DOHH2 (cell line): Measurements from ENCODE around the gene PHRF1.

Experiments used
- H3F3A ChIP-seq: fragments of 200-600 bp; sonication (generic), shearing (Covaris generic); 2 replicates; pipeline ENCODE4 v1.6.0; 2016; ENCODE audit warnings: antibody characterized with exemption, mild to moderate bottlenecking; ENCODE audit not compliant: control insufficient read depth, insufficient read depth
- H3K27ac ChIP-seq: fragments of 200-600 bp; sonication (generic); 2 replicates; pipeline ENCODE4 v1.5.1; 2014; ENCODE audit warnings: low read depth, mild to moderate bottlenecking, low read length, moderate library complexity
- H3K27me3 ChIP-seq: fragments of 200-600 bp; sonication (generic); 2 replicates; pipeline ENCODE4 v1.6.1; 2014; ENCODE audit warnings: mild to moderate bottlenecking, low read length, mixed read lengths; ENCODE audit not compliant: control insufficient read depth
- H3K36me3 ChIP-seq: fragments of 200-600 bp; sonication (generic); 2 replicates; pipeline ENCODE4 v1.6.1; 2014; ENCODE audit warnings: mild to moderate bottlenecking, low read length, moderate library complexity, mixed read lengths; ENCODE audit not compliant: control insufficient read depth
- H3K4me1 ChIP-seq: fragments of 200-600 bp; sonication (generic); 2 replicates; pipeline ENCODE4 v1.6.1; 2014; ENCODE audit warnings: mild to moderate bottlenecking, low read length, mixed read lengths; ENCODE audit not compliant: control insufficient read depth
- H3K4me2 ChIP-seq: fragments of 200-600 bp; sonication (generic); 2 replicates; pipeline ENCODE4 v1.6.0; 2014; ENCODE audit warnings: mild to moderate bottlenecking, low read length, moderate library complexity
- H3K4me3 ChIP-seq: fragments of 200-600 bp; sonication (generic); 2 replicates; pipeline ENCODE4 v1.5.1; 2014; ENCODE audit warnings: mild to moderate bottlenecking, low read length, mixed read lengths
- H3K79me2 ChIP-seq: fragments of 200-600 bp; sonication (generic); 2 replicates; pipeline ENCODE4 v1.6.1; 2014; ENCODE audit warnings: mild to moderate bottlenecking, low read length, mixed read lengths; ENCODE audit not compliant: control insufficient read depth
- H3K9me2 ChIP-seq: fragments of 200-600 bp; sonication (generic); replicated peaks from 2 replicates; pipeline ENCODE4 v1.6.1; 2014; ENCODE audit warnings: mild to moderate bottlenecking, low read length, mixed read lengths; ENCODE audit not compliant: control insufficient read depth
- H3K9me3 ChIP-seq: fragments of 200-600 bp; sonication (generic); 2 replicates; pipeline ENCODE4 v1.6.1; 2014; ENCODE audit warnings: antibody characterized with exemption, low read length, mixed read lengths; ENCODE audit not compliant: control insufficient read depth, insufficient read depth
- H4K20me1 ChIP-seq: fragments of 200-600 bp; sonication (generic); 2 replicates; pipeline ENCODE4 v1.6.0; 2014; ENCODE audit warnings: low read depth, mild to moderate bottlenecking, antibody characterized with exemption, low read length, moderate library complexity; ENCODE audit not compliant: control insufficient read depth, insufficient read depth
- CTCF ChIP-seq: fragments of 200-600 bp; sonication (generic); IDR thresholded peaks from one replicate; pipeline ENCODE4 v1.5.1; 2014; ENCODE audit warnings: antibody characterized with exemption, mild to moderate bottlenecking, low read depth, low read length; ENCODE audit not compliant: poor library complexity, severe bottlenecking
- EZH2phosphoT487 ChIP-seq: fragments of 200-600 bp; sonication (generic); IDR thresholded peaks from 2 replicates; pipeline ENCODE4 v1.6.1; 2017; ENCODE audit warnings: borderline replicate concordance, mild to moderate bottlenecking, antibody characterized with exemption, low read length, moderate library complexity, mixed read lengths

PHRF1 gene

DNA sequence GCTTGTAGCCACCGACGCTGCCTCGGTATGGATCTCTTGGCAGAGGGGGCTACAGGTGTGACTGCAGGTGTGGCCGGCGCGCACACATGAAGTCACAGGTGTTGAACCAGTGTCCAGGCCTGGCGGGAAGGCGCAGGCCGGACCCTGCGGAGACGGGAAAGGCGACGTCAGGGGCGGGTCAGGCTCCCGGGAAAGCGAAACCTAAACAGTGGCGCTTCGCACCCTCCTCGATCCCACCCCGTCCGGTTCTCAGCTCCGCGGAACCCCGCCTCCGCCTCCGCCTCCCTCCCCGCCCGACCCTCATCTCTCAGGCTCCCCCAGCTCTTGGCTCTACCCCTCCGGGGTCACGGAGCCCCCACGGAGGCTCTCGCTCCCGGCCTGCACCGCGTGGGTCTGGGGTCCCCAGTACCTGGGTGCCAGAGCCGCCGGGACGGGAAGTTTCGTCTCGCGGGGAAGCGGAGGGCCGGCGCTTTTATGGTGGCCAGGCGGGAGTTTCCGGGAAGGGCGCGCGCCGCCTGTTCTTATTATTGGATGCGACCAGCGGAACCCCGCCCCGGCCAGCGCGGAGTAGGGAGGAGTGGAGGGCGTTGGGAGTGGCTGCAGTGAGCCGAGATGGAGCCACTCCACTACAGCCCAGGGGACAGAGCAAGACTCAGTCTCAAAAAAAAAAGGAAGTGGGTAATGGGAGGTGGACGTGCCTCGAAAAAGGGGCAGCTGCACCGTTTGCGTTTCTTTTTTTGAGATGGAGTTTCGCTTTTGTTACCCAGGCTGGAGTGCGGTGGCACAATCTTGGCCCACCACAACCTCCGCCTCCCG, 39.4 kb downstream of the PHRF1 start, which contains the start of gene IRF7:
Gene IRF7 (minus strand): TSS at position 447 of the 816 bp plus-strand sequence. CDS start 586 bp downstream, outside the sequence.
- peaks cover 6% of the 10 kb centered on the region for H3K79me2 ChIP-seq
- H3K4me1 ChIP-seq = peaks cover 31% of the 10 kb centered on the region
- H3K4me3 ChIP-seq = peak within 1 kb of the TSS; percentile 84
- no peaks in the 10 kb centered on the region for H3K9me3 ChIP-seq
- H3K4me2 ChIP-seq = peak within 1 kb of the TSS; percentile 98
- no peaks in the 10 kb centered on the region for H3K9me2 ChIP-seq
- H3K27me3 ChIP-seq = no peaks in the 10 kb centered on the region
- H3F3A ChIP-seq = peaks cover 10% of the 10 kb centered on the region; the same call in 1 of the 2 replicates
- H3K36me3 ChIP-seq = peaks cover 34% of the 10 kb centered on the region
- TF ChIP-seq CTCF (no peak), EZH2phosphoT487 (no peak)
- peak within 1 kb of the TSS; percentile 73 for H3K27ac ChIP-seq
- H4K20me1 ChIP-seq = peaks cover 8% of the 10 kb centered on the region

DNA sequence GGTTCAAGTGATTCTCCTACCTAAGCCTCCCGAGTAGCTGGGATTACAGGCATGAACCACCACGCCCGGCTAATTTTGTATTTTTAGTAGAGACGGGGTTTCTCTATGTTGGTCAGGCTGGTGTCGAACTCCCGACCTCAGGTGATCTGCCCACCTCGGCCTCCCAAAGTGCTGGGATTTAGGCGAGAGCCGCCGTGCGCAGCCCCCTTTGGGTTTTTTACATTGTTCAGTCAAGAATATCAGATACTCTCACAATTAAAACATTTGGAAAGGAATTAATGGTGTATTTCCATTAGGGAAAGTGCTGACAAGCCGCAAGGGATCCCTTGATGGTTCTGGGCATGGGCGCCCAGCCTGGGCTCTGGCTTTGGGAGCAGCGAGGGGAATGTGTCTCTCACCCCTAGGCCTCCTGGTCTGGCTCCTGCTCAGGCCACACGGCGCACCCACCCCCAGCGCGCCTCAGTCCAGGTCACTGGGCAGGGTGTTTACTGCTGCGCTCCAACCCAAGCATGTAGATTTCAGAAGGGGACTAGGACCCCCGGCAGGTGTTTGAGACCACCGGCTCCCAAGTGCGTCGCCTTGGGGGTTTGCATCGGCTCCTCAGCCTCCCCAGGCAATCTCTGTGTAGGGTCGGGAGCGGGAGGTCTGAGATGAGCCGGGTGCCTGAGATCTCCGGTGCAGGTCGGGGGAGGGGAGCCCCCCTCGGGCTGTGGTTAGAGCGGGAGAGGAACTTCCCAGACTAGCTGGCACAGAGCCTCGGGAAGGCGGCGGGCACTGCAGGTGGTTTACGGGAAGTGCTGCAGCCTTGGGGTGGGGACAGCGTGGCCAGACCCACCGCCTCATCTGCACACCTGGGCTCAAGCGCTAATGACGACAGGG, 40.3 kb downstream of the PHRF1 start:
- Histone ChIP-seq H3K9me2 (no peaks in the 10 kb centered on the region), H3K9me3 (no peaks in the 10 kb centered on the region), H3F3A (peaks cover 10% of the 10 kb centered on the region; the same call in 1 of the 2 replicates), H4K20me1 (peaks cover 8% of the 10 kb centered on the region), H3K4me2 (peak overlapping the region; percentile 98), H3K4me3 (peak overlapping the region; percentile 84), H3K27me3 (no peaks in the 10 kb centered on the region), H3K27ac (peak overlapping the region; percentile 73), H3K36me3 (peaks cover 27% of the 10 kb centered on the region), H3K4me1 (peaks cover 31% of the 10 kb centered on the region), H3K79me2 (peaks cover 6% of the 10 kb centered on the region)
- no peak for TF ChIP-seq CTCF
- no peak for TF ChIP-seq EZH2phosphoT487

- Histone ChIP-seq H3K4me1 (peaks cover 31% of the 10 kb centered on the region), H3K9me3 (no peaks in the 10 kb centered on the region), H4K20me1 (peaks cover 8% of the 10 kb centered on the region), H3K79me2 (peaks cover 6% of the 10 kb centered on the region), H3K36me3 (peaks cover 20% of the 10 kb centered on the region), H3F3A (peaks cover 4% of the 10 kb centered on the region; the same call in 1 of the 2 replicates), H3K4me2 (no peak overlapping the region), H3K27ac (no peak overlapping the region), H3K27me3 (no peaks in the 10 kb centered on the region), H3K4me3 (no peak overlapping the region), H3K9me2 (no peaks in the 10 kb centered on the region)
- TF ChIP-seq EZH2phosphoT487 = no peak
- TF ChIP-seq CTCF = no peak
Observed at GRCh38 chr11:617199-617911, 41.1 kb downstream of the PHRF1 start.
